ENCODE measurements around the gene C2CD2L. TPM values are rescaled to one million over a fixed set of nuclear protein-coding genes. Genes with fewer than 3 reads are reported as not detected.

The C2CD2L gene
- total and polyA plus RNA-seq, 5 donors from 2014 or later, result 2.1 to 21.1 (median 4.5) TPM

Other genes with a start within 250 kb of the C2CD2L start
- gene CXCR5, start 223.5 kb upstream of the C2CD2L start, total RNA-seq, result 4.8 TPM
- 10 to 100 TPM in 1 of 4 donors, 1 to 10 TPM in 3; 3.3 to 10.7 (median 6.0) TPM for gene CXCR5, start 223.5 kb upstream of the C2CD2L start, polyA plus RNA-seq
- gene BCL9L, start 181.4 kb upstream of the C2CD2L start, total RNA-seq, result 229 TPM
- 1 to 10 TPM; 2.1 to 4.1 (median 3.1) TPM for gene BCL9L, start 181.4 kb upstream of the C2CD2L start, polyA plus RNA-seq
- gene UPK2, start 151.0 kb upstream of the C2CD2L start, total RNA-seq, result not detected
- gene UPK2, start 151.0 kb upstream of the C2CD2L start, polyA plus RNA-seq, result under 1 TPM; 0.19 to 0.42 (median 0.23) TPM
- gene FOXR1, start 135.6 kb upstream of the C2CD2L start, total RNA-seq, result not detected
- not detected for gene FOXR1, start 135.6 kb upstream of the C2CD2L start, polyA plus RNA-seq
- gene CENATAC, start 109.2 kb upstream of the C2CD2L start, total RNA-seq, result 116 TPM
- 10 to 100 TPM in 3 of 4 donors, 1 to 10 TPM in 1; 10.0 to 14.4 (median 11.9) TPM for gene CENATAC, start 109.2 kb upstream of the C2CD2L start, polyA plus RNA-seq
- gene RPS25, start 89.0 kb upstream of the C2CD2L start, total RNA-seq, result 1,801 TPM
- 1,000 to 10,000 TPM; 3,291 to 5,953 (median 5,138) TPM for gene RPS25, start 89.0 kb upstream of the C2CD2L start, polyA plus RNA-seq
- gene TRAPPC4, start 88.6 kb upstream of the C2CD2L start, total RNA-seq, result 82.9 TPM
- 100 to 1,000 TPM; 135 to 179 (median 151) TPM for gene TRAPPC4, start 88.6 kb upstream of the C2CD2L start, polyA plus RNA-seq
- gene SLC37A4, start 76.5 kb upstream of the C2CD2L start, total RNA-seq, result 6.8 TPM
- 10 to 100 TPM in 3 of 4 donors, 1 to 10 TPM in 1; 6.9 to 14.7 (median 10.8) TPM for gene SLC37A4, start 76.5 kb upstream of the C2CD2L start, polyA plus RNA-seq
- 108 TPM for gene HYOU1, start 50.1 kb upstream of the C2CD2L start, total RNA-seq
- gene HYOU1, start 50.1 kb upstream of the C2CD2L start, polyA plus RNA-seq, result 10 to 100 TPM; 13.4 to 15.0 (median 14.6) TPM
- gene VPS11, start 39.5 kb upstream of the C2CD2L start, total RNA-seq, result 78.8 TPM
- 10 to 100 TPM; 53.2 to 59.2 (median 56.9) TPM for gene VPS11, start 39.5 kb upstream of the C2CD2L start, polyA plus RNA-seq
- 5.9 TPM for gene HMBS, start 22.5 kb upstream of the C2CD2L start, total RNA-seq
- 10 to 100 TPM; 11.2 to 15.5 (median 13.6) TPM for gene HMBS, start 22.5 kb upstream of the C2CD2L start, polyA plus RNA-seq
- gene DPAGT1, start 5.5 kb upstream of the C2CD2L start, total RNA-seq, result 22.5 TPM
- 10 to 100 TPM; 28.6 to 35.2 (median 32.6) TPM for gene DPAGT1, start 5.5 kb upstream of the C2CD2L start, polyA plus RNA-seq
- 24.4 TPM for gene HINFP, start 14.2 kb downstream of the C2CD2L start, total RNA-seq
- 10 to 100 TPM in 3 of 4 donors, 1 to 10 TPM in 1; 10.0 to 18.1 (median 13.3) TPM for gene HINFP, start 14.2 kb downstream of the C2CD2L start, polyA plus RNA-seq
- gene ABCG4, start 41.7 kb downstream of the C2CD2L start, total RNA-seq, result not detected
- not detected for gene ABCG4, start 41.7 kb downstream of the C2CD2L start, polyA plus RNA-seq
- gene NLRX1, start 61.4 kb downstream of the C2CD2L start, total RNA-seq, result 7.8 TPM
- gene NLRX1, start 61.4 kb downstream of the C2CD2L start, polyA plus RNA-seq, result 1 to 10 TPM; 5.0 to 6.7 (median 5.8) TPM
- not detected for gene NHERF4, start 78.1 kb downstream of the C2CD2L start, total RNA-seq
- not detected for gene NHERF4, start 78.1 kb downstream of the C2CD2L start, polyA plus RNA-seq
- gene CBL, start 99.0 kb downstream of the C2CD2L start, total RNA-seq, result 35.6 TPM
- 10 to 100 TPM in 1 of 4 donors, 1 to 10 TPM in 3; 7.9 to 11.7 (median 8.8) TPM for gene CBL, start 99.0 kb downstream of the C2CD2L start, polyA plus RNA-seq
- gene MCAM, start 209.8 kb downstream of the C2CD2L start, total RNA-seq, result 10.1 TPM
- 1 to 10 TPM in 3 of 4 donors, under 1 TPM in 1; 0.37 to 1.6 (median 1.5) TPM for gene MCAM, start 209.8 kb downstream of the C2CD2L start, polyA plus RNA-seq
- gene RNF26, start 227.2 kb downstream of the C2CD2L start, total RNA-seq, result 21.0 TPM
- 10 to 100 TPM; 27.5 to 38.3 (median 37.4) TPM for gene RNF26, start 227.2 kb downstream of the C2CD2L start, polyA plus RNA-seq
- not detected for gene C1QTNF5, start 233.5 kb downstream of the C2CD2L start, total RNA-seq
- not detected for gene C1QTNF5, start 233.5 kb downstream of the C2CD2L start, polyA plus RNA-seq
- gene MFRP, start 239.4 kb downstream of the C2CD2L start, total RNA-seq, result not detected
- not detected for gene MFRP, start 239.4 kb downstream of the C2CD2L start, polyA plus RNA-seq

Measured in CD4-positive, CD25-positive, alpha-beta regulatory T cell (primary cell).